ENCODE results near the gene NDUFS8. TPM values are rescaled to one million over a fixed set of nuclear protein-coding genes. Genes with fewer than 3 reads are reported as not detected.
"Not testable (repeated sequence)": the region's sequence is repeated elsewhere in the genome, so short reads cannot be mapped to it uniquely, and the experiment has no call there.

The NDUFS8 gene
- polyA plus RNA-seq (ENCODE audit: insufficient read length in 12 of 12) = 10 to 100 TPM in 11 of 12 donors, not detected in 1; 43.8 to 82.3 (median 58.9) TPM
- long read RNA-seq, donor 1, transcript NDUFS8-201 (7 exons, 791 nt) = major isoform, 42 of 81 reads
- long read RNA-seq, donor 1, partial matches to known transcripts = 6 of 81 reads
- long read RNA-seq, donor 1, other reads (novel, unspliced or antisense) = 31 of 81 reads
- long read RNA-seq, donor 2, transcript NDUFS8-201 (7 exons, 791 nt) = major isoform, 45 of 74 reads
- long read RNA-seq, donor 2, partial matches to known transcripts = 0 of 74 reads
- long read RNA-seq, donor 2, other reads (novel, unspliced or antisense) = 24 of 74 reads
- long read RNA-seq, donor 3, transcript NDUFS8-201 (7 exons, 791 nt) = major isoform, 18 of 42 reads
- long read RNA-seq, donor 3, partial matches to known transcripts = 5 of 42 reads
- long read RNA-seq, donor 3, other reads (novel, unspliced or antisense) = 17 of 42 reads
- long read RNA-seq, donor 4, transcript NDUFS8-201 (7 exons, 791 nt) = major isoform, 16 of 36 reads
- long read RNA-seq, donor 4, partial matches to known transcripts = 5 of 36 reads
- long read RNA-seq, donor 4, other reads (novel, unspliced or antisense) = 13 of 36 reads
- long read RNA-seq, donor 5 = 0 reads
- long read RNA-seq, donor 6, transcript NDUFS8-201 (7 exons, 791 nt) = major isoform, 22 of 41 reads
- long read RNA-seq, donor 6, partial matches to known transcripts = 0 of 41 reads
- long read RNA-seq, donor 6, other reads (novel, unspliced or antisense) = 19 of 41 reads
- long read RNA-seq, donor 7, transcript NDUFS8-201 (7 exons, 791 nt) = major isoform, 11 of 28 reads
- long read RNA-seq, donor 7, partial matches to known transcripts = 0 of 28 reads
- long read RNA-seq, donor 7, other reads (novel, unspliced or antisense) = 17 of 28 reads
- long read RNA-seq, donor 8, transcript NDUFS8-201 (7 exons, 791 nt) = major isoform, 26 of 68 reads
- long read RNA-seq, donor 8, partial matches to known transcripts = 5 of 68 reads
- long read RNA-seq, donor 8, other reads (novel, unspliced or antisense) = 33 of 68 reads
- long read RNA-seq, donor 9, transcript NDUFS8-201 (7 exons, 791 nt) = major isoform, 20 of 37 reads
- long read RNA-seq, donor 9, partial matches to known transcripts = 0 of 37 reads
- long read RNA-seq, donor 9, other reads (novel, unspliced or antisense) = 13 of 37 reads
- long read RNA-seq, donor 10, transcript NDUFS8-201 (7 exons, 791 nt) = major isoform, 30 of 76 reads
- long read RNA-seq, donor 10, partial matches to known transcripts = 6 of 76 reads
- long read RNA-seq, donor 10, other reads (novel, unspliced or antisense) = 39 of 76 reads
- long read RNA-seq, donor 11, transcript NDUFS8-201 (7 exons, 791 nt) = major isoform, 40 of 104 reads
- long read RNA-seq, donor 11, partial matches to known transcripts = 8 of 104 reads
- long read RNA-seq, donor 11, other reads (novel, unspliced or antisense) = 49 of 104 reads

DNA sequence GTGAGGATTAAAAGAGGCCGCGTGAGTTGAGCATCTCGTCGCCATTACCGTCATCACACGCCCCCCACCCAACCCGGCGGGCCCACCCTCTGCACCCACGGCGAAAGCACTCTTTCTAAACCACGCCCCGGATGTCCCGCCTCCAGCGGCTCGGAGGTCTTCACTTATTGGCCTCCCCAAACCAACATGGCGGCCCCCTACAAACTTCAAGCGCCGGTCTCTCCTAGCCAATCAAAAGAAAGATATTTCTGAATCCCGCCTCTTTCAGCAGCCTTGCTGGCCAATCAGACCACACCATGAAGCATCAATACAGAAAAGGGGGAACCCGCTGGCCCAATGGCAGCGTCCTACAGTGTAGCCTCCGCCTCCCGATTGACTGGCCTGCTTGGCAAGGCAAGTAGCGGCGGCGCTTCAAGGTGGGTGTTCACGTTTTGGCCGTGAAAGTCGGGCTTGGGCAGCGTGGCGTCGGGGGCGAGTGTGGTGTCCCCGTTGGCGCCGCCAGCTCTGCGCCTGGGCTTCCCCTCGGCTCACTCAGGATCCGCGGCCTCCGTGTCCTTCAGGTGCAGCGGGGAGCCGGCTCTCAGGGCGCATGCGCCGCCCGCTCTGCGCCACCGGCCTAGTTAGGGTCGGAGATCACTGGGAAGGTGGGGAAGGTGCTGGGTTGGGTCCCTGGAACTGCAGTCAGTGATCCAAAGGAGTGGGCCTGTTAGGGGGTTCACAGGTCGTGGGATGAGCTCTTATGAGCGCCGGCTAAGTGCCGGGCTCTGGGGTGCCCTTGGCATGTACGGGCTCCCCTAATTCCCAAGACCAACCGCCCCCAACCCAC is at the start of gene NDUFS8:
TSS of gene NDUFS8 (plus strand) at position 364 of the 826 bp plus-strand sequence. CDS start 1,471 bp downstream, outside the sequence.
- peak; percentile 98 for DNase-seq

DNA sequence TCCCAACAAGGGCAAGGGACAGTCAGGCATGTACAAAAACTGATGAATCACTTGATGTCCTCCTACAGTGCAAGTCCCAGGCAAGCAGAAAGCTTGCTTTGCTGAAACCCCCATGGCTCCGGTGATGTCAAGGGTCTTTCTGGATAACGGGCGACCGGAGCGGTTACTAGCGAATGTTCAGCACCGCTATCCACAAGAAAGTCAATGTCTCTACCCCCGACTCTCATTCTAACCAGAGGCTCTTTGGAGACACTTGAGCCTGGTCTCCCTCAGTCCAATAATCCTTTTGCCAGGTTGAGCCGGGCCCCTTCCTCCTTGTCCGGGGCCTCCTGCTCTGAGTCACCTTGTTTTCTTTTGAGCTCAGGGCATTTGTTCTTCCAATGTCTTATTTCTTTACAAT is 49.3 kb upstream of the NDUFS8 start:
- DNase-seq = not testable (repeated sequence)

DNA sequence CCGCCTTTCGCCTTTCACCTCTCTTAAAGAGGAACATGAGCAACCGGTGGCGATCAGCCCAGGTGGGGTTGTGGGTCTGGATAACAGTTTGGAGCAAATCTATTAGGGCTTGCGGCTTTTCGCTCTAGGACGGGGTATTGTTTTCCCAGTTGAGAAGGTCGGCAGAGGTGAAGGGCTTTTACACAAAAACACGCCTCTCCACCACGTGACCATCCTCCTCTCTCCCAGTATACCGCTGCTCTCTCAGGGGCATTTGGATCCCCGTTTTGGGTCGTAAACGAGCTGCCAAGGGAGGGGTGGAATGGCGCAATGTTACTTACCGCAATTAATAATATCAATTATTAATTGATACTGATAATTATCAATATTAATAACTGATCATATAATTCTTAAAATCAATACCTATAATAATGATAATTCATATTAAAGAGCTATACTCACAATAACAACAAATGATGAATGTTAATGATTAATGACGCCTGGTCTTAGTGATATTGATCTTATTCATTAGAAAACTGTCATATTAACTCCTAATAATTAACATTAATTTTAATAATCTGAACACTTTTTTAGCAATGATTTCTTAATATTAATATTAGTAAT is 48.1 kb upstream of the NDUFS8 start:
- DNase-seq = not testable (repeated sequence)

DNA sequence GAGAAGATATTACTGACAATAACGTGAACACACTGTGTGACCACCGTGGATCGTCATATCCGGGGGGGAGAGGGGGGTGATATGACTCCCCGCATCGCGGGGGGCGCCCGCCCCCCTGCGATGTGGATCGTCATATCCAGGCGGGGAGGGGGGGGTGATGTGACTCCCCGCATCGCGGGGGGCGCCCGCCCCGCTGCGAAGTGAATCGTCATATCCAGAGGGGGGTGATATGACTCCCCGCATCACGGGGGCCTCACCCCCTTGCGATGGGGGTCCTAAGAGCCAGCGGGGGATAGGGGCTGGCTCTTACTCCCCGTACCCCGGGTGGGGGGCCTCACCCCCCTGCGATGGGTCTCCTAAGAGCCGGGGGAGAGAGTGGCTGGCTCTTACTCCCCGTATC is 46.5 kb upstream of the NDUFS8 start:
- DNase-seq = no peak

DNA sequence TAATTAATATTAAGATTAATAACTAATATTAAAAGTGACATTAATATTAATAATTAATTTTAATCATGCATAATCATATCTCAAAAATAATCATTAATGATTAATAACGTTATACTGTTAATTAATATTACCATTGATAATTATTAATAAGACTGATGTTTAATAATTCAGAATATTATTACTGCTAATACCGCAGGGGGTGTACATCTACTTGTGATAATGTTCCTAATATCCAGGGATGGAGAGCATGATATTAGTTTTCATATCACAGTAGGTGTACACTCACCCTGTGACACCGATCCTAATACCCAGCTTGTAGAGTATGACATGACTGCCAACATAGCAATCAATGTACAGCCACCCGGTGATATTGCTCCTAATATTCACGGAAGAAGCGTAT is 45.2 kb upstream of the NDUFS8 start:
- DNase-seq = not testable (repeated sequence)

DNA sequence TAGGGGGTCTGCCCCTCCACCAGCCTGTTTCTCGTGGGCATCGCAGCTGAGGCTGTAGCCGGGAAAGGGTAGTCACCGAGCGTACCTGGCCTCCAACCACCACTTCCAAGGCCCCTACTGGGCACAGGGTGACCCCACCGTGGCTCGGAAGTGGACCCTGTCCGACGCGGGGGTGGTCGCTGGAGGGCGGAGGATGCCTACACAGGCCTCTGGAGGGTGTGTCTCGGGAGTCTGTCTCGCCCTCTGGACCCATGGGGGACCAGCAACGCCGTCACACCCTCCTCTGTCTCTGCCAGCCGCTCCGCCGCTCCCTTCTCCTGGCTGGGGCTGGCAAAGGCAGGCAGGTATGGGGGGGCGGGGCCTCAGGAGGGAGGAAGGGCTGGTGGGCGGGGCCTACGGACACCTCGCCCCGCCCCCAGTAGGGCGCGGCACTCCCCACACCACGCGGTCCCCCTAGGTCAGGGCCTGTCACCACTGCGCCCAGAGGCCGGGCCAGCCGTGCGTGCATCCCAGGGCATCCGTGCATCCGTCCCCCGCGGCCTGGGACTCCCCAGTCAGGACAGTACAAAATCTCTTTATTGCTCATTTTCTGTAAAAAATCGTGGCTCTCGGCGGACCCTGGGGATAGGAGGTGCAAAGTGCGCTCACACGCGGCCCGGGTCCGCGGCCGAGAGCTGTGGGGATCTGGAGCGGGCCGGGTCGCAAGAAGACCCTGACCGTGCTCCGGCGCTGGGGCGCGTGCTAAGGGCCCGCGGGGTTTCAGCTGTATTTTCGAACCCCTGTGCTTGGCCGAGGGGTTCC is 39.7 kb upstream of the NDUFS8 start:
- not testable (repeated sequence) for DNase-seq

DNA sequence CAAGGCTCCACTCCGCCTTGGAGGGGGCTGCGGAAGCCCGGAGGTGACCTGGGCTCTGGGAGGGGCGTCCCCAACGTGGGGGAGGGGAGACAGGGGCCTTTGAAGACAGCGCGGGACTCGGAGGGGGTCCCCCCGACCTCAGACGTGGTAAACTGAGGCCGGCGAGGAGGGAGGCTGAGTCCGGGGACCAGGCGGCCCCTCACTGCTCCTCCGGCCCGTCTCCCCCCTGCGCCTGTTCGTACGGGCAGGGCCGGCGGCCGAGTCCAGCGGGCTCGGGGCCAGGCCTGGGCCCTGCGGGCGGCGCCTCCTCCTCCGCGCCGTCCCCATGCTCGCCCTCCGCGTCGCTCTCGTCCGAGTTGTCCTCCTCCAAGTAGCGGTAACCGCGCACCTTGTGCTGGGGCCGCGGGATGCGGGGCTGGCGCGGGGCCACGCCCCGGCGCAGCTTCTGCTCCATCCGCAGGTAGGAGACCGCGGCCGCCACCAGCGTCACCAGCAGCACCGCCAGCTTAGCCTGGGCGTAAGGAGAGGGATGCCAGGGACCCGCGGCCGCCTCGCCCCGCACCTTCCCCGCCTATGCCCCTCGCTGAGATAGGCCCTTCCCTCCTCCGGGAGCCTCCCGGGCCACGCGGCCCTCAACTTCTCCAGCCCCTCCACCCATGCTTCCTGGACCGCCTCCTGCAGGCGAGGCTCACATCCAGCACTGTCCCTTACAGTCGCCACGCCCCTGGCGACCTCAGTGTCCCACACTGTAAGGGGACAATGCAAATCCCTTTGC is 38.9 kb upstream of the NDUFS8 start:
- not testable (repeated sequence) for DNase-seq

DNA sequence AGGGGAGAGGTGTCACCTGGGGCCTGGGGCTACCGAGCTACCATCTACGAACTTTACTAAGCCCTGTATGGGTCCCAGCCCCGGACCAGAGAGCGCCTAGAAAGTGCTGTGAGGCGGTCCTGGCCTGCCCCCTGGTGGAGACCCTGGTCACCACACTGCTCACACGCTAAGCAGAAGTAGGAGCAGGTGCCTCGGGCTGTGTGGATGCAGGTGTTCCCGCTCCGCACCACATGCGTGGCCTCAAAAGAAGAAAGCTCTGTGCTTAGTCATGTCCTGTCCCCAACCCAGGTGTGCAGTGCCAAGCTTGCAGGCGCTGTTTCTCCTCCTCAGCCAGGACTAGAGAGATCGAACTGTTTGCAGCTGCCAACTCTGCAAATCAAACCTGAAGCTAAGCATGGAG is 36.7 kb upstream of the NDUFS8 start:
- DNase-seq = not testable (repeated sequence)

DNA sequence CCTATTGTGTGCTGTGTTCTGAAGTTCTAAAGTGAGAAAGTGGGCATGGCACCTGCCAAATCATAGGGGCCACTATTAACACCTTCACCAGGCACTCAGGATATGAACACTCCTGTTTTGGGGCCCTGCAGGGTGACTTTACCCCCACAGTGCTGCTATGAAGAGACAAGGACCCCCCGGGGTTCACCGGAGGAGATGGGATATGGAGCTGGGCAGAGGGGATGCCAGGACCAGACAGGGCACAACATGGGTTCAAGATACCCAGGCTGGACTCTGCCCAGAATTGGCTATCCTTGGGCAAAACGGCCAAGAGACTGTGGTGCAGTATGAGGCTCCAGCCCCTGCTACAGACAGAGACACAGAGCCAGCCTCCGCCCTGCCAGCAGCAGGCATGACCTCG is 36.1 kb upstream of the NDUFS8 start:
- DNase-seq = not testable (repeated sequence)

DNA sequence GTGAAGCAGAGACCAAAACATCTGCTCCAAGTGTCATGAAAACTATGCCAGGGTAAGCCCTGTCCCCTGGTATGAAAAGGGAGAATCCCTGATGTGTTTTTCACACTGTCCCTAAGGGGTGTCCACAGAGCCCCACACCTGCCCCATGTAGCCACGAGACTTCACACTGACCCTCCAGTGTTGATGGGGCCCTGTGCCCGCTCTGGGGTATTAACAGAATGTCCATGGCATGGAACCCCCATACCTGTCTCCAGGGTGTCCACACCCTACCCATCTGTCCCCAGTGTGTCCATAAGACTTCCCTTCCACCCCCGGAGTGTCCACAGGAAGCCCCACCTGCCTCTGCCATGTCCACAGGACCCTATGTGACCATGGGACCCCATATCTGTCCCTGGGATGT is 35.4 kb upstream of the NDUFS8 start:
- DNase-seq = not testable (repeated sequence)

DNA sequence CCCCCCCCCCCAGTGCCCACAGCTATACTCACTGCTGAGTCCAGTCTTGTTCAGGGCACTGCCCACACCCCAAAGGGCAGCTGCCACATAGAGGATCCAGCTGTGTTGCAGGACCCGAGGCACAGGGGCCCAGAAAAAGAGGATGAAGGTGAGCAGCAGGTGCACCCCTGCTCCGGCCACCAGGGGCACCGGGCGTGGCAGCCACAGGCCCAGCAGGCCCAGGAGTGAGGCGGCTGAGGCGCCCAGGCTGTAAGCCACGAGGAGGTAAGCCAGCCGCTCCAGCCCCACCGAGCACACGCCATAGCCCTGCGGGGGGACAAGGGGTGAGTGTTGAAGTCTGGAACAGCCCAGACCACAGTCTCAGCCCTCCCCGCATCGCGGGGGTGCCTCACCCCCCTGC is 34.9 kb upstream of the NDUFS8 start:
- DNase-seq = not testable (repeated sequence)

DNA sequence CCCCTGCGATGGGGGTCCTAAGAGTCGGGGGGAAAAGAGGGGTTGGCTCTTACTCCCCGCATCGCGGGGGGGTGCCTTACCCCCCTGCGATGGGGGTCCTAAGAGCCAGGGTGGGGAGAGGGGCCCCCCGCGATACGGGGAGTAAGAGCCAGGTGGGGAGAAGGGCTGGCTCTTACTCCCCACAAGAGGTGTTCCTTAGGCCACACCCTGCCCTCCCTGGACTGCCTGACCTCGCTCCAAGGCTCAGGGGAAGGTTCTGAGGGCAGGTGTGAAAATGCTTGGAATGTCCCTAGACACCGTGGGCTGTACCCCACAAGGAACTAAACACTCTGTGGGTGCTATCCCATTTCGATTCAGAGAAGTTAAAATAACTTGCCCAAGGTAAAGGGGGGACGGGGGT is 34.4 kb upstream of the NDUFS8 start:
- DNase-seq = no peak

DNA sequence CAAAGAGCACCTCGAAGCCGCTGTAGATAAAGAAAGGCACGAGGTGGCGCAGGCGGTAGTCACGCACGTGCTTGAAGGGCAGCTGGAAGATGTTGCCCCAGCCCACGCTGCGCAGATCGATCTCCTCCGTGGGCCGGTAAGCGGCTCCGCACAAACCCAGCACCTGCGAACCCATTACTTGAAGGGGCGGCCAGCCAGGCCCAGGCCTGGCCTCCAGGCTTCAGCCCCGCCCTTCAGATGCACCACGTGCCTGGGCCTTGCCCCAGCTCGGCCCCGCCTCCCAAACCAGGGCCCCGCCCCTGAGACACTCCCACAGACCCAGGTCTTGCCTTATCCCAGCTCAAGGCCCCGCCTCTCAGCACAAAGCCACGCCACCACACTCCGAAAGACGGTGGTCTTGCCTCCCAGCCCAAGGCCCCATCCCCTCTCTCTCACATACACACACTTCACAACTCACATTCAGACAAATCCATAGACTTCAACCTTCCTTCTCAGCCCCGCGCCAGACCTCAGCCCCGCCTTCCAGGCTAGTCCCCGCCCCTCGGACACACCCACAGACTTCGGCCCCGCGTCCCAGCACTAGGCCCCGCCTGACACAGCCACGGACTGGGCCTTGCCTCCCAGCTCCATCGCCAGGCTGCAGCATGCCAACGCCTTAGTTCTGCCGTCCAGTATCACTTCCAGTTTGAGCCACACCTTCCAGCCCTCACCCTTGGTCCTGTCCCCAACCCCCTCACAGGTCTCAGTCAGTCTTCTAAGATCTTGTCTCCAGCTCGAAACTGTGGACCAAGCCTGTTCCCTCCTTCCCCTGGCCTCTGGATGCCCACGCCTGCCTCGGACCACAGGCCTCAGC is 33.6 kb upstream of the NDUFS8 start:
- no peak for DNase-seq

DNA sequence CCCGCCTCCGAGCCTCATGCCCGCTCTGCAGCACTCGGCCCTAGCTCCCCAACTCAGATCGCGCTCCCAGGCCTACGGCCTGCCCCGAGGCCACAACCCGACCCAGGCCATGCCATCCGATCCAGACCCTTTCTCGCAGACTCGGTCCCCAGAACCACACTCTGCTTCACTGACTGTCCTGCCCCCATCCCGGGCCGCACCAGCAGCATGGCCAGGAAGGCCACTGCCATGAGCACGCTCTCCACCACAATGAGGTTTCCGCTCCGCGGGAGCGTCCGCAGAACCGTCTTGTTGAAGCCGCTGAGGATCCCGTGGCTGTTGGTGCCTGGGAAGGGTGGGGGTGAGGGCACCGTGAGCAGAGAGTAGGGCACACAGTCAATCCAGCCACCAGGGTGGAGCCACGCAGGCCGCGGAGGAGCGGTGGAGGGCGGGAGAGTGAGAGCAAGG is 33.0 kb upstream of the NDUFS8 start:
- DNase-seq = no peak

DNA sequence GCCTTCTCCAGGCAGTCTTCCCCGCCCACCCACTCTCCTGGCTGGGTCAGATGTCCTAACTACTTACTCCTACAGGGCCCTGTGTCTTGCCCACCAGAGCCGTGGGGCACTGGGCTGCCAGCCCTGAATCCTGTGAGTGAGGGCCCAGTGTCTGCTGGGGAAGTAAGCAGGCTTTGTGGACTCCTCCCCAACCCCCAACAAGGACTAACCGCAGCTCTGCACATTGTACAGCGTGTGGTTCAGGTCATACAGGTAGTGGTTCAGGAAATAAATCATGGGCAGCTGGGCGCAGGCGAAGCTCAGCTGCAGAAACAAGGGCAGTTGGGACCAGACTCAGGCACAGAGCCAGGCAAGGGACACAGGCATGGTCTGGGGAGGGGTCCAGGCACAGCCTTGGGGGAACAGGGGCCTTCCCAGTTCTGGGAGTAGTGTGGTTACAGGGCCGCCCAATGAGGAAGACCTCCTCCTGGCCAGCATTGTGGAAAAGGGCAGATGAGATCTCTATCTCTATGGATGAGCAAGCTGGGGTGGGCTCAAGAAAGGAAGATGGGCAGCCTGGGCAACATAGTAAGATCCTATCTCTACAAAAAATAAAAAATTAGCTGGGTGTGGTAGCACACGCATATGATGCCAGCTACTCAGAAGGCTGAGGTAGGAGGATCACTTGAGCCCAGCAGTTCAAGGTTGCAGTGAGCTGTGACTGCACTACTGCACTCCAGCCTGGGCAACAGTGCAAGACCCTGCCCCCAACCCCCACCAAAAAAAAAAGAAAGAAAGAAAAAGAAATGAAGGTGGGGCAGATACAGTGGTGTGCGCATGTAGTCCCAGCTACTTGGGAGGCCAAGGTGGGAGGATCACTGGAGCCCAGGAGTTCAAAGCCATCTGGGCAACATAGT is 32.1 kb upstream of the NDUFS8 start:
- DNase-seq = no peak

DNA sequence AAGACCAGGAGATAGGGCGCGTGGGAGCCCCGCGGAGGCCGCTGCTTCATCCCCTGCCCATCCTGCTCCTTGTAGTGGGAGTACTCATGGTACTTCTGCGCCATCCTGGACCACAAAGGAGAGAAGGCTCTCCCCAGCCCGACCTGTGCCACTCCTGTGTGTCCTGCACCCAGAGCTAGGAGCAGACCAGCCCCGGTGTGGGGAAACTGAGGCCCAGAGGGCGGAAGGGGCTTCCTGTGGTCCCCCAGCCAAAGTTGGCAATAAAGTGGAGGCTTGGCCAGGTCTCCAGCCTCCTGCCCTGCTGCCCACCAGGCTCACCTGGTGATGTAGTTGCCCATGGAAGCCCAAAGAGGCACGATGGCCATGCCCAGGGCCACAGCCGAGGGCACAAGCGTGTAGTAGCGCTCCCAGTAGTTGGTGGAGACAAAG is 31.3 kb upstream of the NDUFS8 start:
- no peak for DNase-seq

Measured in muscle of arm (tissue), 14 donors.